ENCODE data around the gene USF2.

DNA sequence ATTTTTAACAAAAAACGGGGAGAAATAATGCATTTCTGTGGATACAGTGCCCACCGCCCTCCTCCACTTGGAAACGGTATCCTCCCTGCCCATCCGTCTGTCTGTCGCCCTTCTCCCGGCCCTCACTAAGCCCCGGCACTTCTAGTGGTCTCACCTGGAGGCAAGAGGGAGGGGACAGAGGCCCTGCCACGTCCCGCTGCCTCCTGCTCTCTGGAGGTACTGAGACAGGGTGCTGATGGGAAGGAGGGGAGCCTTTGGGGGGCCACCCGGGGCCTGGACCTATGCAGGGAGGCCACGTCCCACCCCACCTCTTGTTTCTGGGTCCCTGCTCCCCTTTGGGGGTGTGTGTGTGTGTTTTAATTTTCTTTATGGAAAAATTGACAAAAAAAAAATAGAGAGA, 10.6 kb downstream of the USF2 start:
- TF ChIP-seq RAD21 (IDR thresholded peaks at IDR 0.05; ENCODE audit: low read length), result no peak
- no peak for TF ChIP-seq CEBPB (IDR thresholded peaks at IDR 0.05; ENCODE audit: low read depth, low read length)
- no peak for TF ChIP-seq CTCF (conservative IDR thresholded peaks at IDR 0.05; ENCODE audit: low read depth, low read length)
- TF ChIP-seq RFX5 (IDR thresholded peaks at IDR 0.05; ENCODE audit: low read depth, low read length), result no peak

Data from IMR-90 (cell line).